RWPE2 (cell line): ENCODE data around the gene CLEC2D.

Experiments
- ATAC-seq: fragments of 200-7000 bp; cut with Tn5 transposase; 3 replicates; pipeline ENCODE4 v1.9.1; 2021; ENCODE audit warnings: low read depth
- DNase-seq: peaks from one replicate; pipeline ENCODE4 v3.0.0-alpha.2; 2020; ENCODE audit warnings: low spot score
- H3K27ac ChIP-seq: fragments of 450-650 bp; 2 replicates; pipeline ENCODE4 v1.5.1; 2017; ENCODE audit warnings: mild to moderate bottlenecking; ENCODE audit not compliant: poor library complexity, severe bottlenecking
- H3K27me3 ChIP-seq: fragments of 250-450 bp; sonication (Bioruptor Pico); 2 replicates; pipeline ENCODE4 v1.5.1; 2021; ENCODE audit warnings: mild to moderate bottlenecking, moderate library complexity; ENCODE audit not compliant: insufficient read depth, poor library complexity, severe bottlenecking
- H3K36me3 ChIP-seq: fragments of 250-450 bp; sonication (Bioruptor Pico); 2 replicates; pipeline ENCODE4 v1.5.1; 2020; ENCODE audit warnings: low read depth, mild to moderate bottlenecking, moderate library complexity
- H3K4me1 ChIP-seq: fragments of 250-450 bp; sonication (Bioruptor Pico); 2 replicates; pipeline ENCODE4 v1.5.1; 2021; ENCODE audit warnings: mild to moderate bottlenecking, moderate library complexity; ENCODE audit not compliant: insufficient read depth, poor library complexity, severe bottlenecking
- H3K4me3 ChIP-seq: fragments of 250-450 bp; sonication (Bioruptor Pico); 2 replicates; pipeline ENCODE4 v1.5.1; 2021; ENCODE audit warnings: mild to moderate bottlenecking, moderate library complexity; ENCODE audit not compliant: severe bottlenecking
- H3K9me3 ChIP-seq: fragments of 250-450 bp; sonication (Bioruptor Pico); 2 replicates; pipeline ENCODE4 v1.5.1; 2021; ENCODE audit warnings: mild to moderate bottlenecking, moderate library complexity; ENCODE audit not compliant: severe bottlenecking
- CTCF ChIP-seq: fragments of 450-650 bp; IDR thresholded peaks from one replicate; pipeline ENCODE4 v1.5.1; 2017; ENCODE audit warnings: mild to moderate bottlenecking, moderate library complexity; ENCODE audit not compliant: poor library complexity, severe bottlenecking

The CLEC2D gene

GRCh38 chr12:9651265-9651729 lies 18.2 kb upstream of the CLEC2D start:
- Histone ChIP-seq H3K9me3 (no peaks in the 10 kb centered on the region), H3K27me3 (no peaks in the 10 kb centered on the region), H3K36me3 (no peaks in the 10 kb centered on the region; the same call in none of the 2 replicates), H3K4me3 (no peak overlapping the region), H3K4me1 (peaks cover 15% of the 10 kb centered on the region), H3K27ac (peak overlapping the region; percentile 80)
- ATAC-seq (no peak), DNase-seq (no peak)
- TF ChIP-seq CTCF, result no peak

GRCh38 chr12:9660046-9660445 lies 9.5 kb upstream of the CLEC2D start:
- ATAC-seq, result no peak
- Histone ChIP-seq H3K9me3 (no peaks in the 10 kb centered on the region), H3K27ac (no peak overlapping the region), H3K4me3 (no peak overlapping the region), H3K4me1 (no peaks in the 10 kb centered on the region), H3K36me3 (peaks cover 4% of the 10 kb centered on the region; the same call in 1 of the 2 replicates), H3K27me3 (no peaks in the 10 kb centered on the region)
- no peak for TF ChIP-seq CTCF
- DNase-seq, result no peak

GRCh38 chr12:9661720-9662119 lies 7.8 kb upstream of the CLEC2D start:
- DNase-seq (no peak), ATAC-seq (no peak)
- Histone ChIP-seq H3K4me1 (no peaks in the 10 kb centered on the region), H3K9me3 (no peaks in the 10 kb centered on the region), H3K4me3 (no peak overlapping the region), H3K27ac (no peak overlapping the region), H3K27me3 (no peaks in the 10 kb centered on the region), H3K36me3 (peaks cover 4% of the 10 kb centered on the region; the same call in 1 of the 2 replicates)
- no peak for TF ChIP-seq CTCF

GRCh38 chr12:9662488-9662887 lies 7.0 kb upstream of the CLEC2D start:
- DNase-seq (no peak), ATAC-seq (no peak)
- no peaks in the 10 kb centered on the region for H3K4me1 ChIP-seq
- TF ChIP-seq CTCF, result no peak
- no peak overlapping the region for H3K27ac ChIP-seq
- H3K9me3 ChIP-seq, result no peaks in the 10 kb centered on the region
- no peaks in the 10 kb centered on the region for H3K27me3 ChIP-seq
- H3K4me3 ChIP-seq, result no peak overlapping the region
- H3K36me3 ChIP-seq, result peaks cover 4% of the 10 kb centered on the region; the same call in 1 of the 2 replicates

GRCh38 chr12:9667403-9668160 lies 1.9 kb upstream of the CLEC2D start:
- TF ChIP-seq CTCF, result no peak
- Histone ChIP-seq H3K27me3 (no peaks in the 10 kb centered on the region), H3K27ac (no peak overlapping the region), H3K4me1 (no peaks in the 10 kb centered on the region), H3K9me3 (no peaks in the 10 kb centered on the region), H3K4me3 (no peak overlapping the region), H3K36me3 (no peaks in the 10 kb centered on the region)
- ATAC-seq (no peak), DNase-seq (no peak)
